Uterus (tissue), 4 donors: ENCODE results near the gene GSC2. TPM values are rescaled to one million over a fixed set of nuclear protein-coding genes. Genes with fewer than 3 reads are reported as not detected.

Experiments used
- DNase-seq, 2 donors: peaks; one replicate each; pipeline ENCODE4 v3.0.0-alpha.2; 2019 to 2020
- H3K27ac ChIP-seq, 2 donors: fragments of 200-600 bp; sonication (generic); 1 replicate in 1 of 2; 2 replicates in 1 of 2; pipeline ENCODE4 v1.5.1; 2016 to 2018
- H3K27me3 ChIP-seq, 2 donors: fragments of 200-600 bp; sonication (generic); one replicate each; pipeline ENCODE4 v1.5.1; 2018 to 2019; ENCODE audit warnings: control low read depth in 1 of 2
- H3K36me3 ChIP-seq, 2 donors: fragments of 200-600 bp; sonication (generic); one replicate each; pipeline ENCODE4 v1.5.1; 2019; ENCODE audit warnings: control low read depth in 1 of 2
- H3K4me1 ChIP-seq, 2 donors: fragments of 200-600 bp; sonication (generic); one replicate each; pipeline ENCODE4 v1.5.1; 2018 to 2019; ENCODE audit warnings: control low read depth in 1 of 2
- H3K4me3 ChIP-seq, 2 donors: fragments of 200-600 bp; sonication (generic); 1 replicate in 1 of 2; 2 replicates in 1 of 2; pipeline ENCODE4 v1.5.1; 2018 to 2019; ENCODE audit warnings: mild to moderate bottlenecking in 1 of 2
- H3K9me3 ChIP-seq, 2 donors: fragments of 200-600 bp; sonication (generic); one replicate each; pipeline ENCODE4 v1.5.1; 2019; ENCODE audit warnings: control low read depth in 1 of 2
- CTCF ChIP-seq, 4 experiments: fragments of 200-600 bp in 2 of 4; fragments of 450-650 bp in 2 of 4; sonication (generic) in 2 of 4; IDR thresholded peaks; one replicate each; pipeline ENCODE4 v1.5.1; 2016 to 2019; ENCODE audit warnings: antibody characterized with exemption in 4 of 4, mild to moderate bottlenecking in 2 of 4, moderate library complexity in 1 of 4
- POLR2A ChIP-seq, 2 donors: fragments of 450-650 bp; IDR thresholded peaks; one replicate each; pipeline ENCODE4 v1.6.1; 2016; ENCODE audit warnings: antibody characterized with exemption in 2 of 2, mild to moderate bottlenecking in 1 of 2, moderate library complexity in 1 of 2
- intact Hi-C: fragments of 100-400 bp; cut with DNase I; formaldehyde crosslinking; loops from one replicate; pipeline ENCODE4 v1.15.1; 2023; ENCODE audit warnings: low total_unique reads
- total RNA-seq, 4 donors: library from RNA; depleted of rRNA in 3 of 4; stranded (reverse); fragments of >200 nt in 3 of 4; gene quantifications; one replicate each; pipeline versions ENCODE4 v1.1.0 to v1.2.4, GENCODE V29; 2014 to 2023
- donor health status: DM: yes; HTN: yes; CAD: no.

Gene GSC2
- total RNA-seq, 4 donors from 2014 or later: not detected

- no peak overlapping the region for H3K4me3 ChIP-seq
- intact Hi-C loops: no loop called here
- H3K27ac ChIP-seq: no peak overlapping the region
- H3K27me3 ChIP-seq: no peaks in the 10 kb centered on the region
- no peaks in the 10 kb centered on the region for H3K4me1 ChIP-seq
- no peak for DNase-seq
- no peaks in the 10 kb centered on the region for H3K9me3 ChIP-seq
- TF ChIP-seq POLR2A (IDR thresholded peaks at IDR 0.05) (no peak), CTCF (IDR thresholded peaks at IDR 0.05) (no peak)
- no peaks in the 10 kb centered on the region for H3K36me3 ChIP-seq
Observed at GRCh38 chr22:19131685-19132015, 18.4 kb downstream of the GSC2 start.

DNA sequence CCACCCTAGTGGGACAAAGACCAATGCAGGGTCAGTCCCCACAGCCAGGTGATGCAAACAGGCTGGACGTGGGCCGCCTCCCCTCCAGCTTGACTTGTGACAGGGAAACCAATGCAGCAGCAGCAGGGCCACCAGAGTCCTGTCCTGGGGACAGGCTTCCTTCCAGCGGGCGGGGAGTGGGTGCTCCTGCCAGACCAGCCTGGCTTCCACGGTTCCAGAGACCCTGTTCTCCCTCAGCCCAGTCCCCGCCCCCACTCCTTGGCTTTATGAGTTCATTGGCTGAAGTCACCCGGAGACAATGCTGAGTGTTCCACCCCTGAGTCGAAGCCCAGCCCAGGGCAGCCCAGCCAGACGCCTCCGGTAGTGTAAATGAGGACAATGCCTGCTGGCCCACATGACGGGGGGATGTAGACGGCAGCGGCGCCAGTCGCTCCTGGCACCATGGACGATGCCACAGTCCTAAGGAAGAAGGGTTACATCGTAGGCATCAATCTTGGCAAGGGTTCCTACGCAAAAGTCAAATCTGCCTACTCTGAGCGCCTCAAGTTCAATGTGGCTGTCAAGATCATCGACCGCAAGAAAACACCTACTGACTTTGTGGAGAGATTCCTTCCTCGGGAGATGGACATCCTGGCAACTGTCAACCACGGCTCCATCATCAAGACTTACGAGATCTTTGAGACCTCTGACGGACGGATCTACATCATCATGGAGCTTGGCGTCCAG is 19.0 kb downstream of the GSC2 start, which contains the start of gene TSSK2:
TSSK2 (plus strand) TSS at position 350 of the 726 bp plus-strand sequence; CDS start at position 442, 92 bp downstream.
- H3K27me3 ChIP-seq: no peaks in the 10 kb centered on the region
- H3K4me1 ChIP-seq: no peaks in the 10 kb centered on the region
- TF ChIP-seq CTCF (IDR thresholded peaks at IDR 0.05): no peak
- no peak for TF ChIP-seq POLR2A (IDR thresholded peaks at IDR 0.05)
- intact Hi-C loops: no loop called here
- H3K27ac ChIP-seq: no peak within 1 kb of the TSS
- no peak within 1 kb of the TSS for H3K4me3 ChIP-seq
- no peak for DNase-seq
- H3K9me3 ChIP-seq: no peaks in the 10 kb centered on the region
- no peaks in the 10 kb centered on the region for H3K36me3 ChIP-seq

DNA sequence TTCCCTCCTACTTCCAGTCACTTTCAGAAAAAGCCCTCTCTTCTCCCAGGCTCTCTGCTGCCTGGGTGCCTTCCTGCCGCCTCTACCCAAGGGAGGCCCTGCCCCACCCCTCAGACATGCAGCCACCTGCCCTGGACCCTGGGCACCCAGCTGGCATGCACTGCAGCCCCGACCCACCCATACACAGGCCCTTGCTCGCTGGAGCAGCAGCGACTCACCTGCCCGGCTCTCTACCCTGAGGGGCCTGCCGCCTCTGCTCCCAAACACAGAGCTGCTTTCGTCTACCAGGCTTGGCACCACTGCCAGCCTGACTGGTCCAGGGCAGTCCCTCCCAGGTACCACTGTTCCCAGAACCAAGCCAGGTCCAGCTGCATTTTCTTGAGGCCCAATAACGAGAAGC is 20.2 kb downstream of the GSC2 start:
- Histone ChIP-seq H3K4me1 (no peaks in the 10 kb centered on the region), H3K27me3 (no peaks in the 10 kb centered on the region), H3K9me3 (no peaks in the 10 kb centered on the region), H3K4me3 (no peak overlapping the region), H3K27ac (no peak overlapping the region), H3K36me3 (no peaks in the 10 kb centered on the region)
- DNase-seq: no peak
- intact Hi-C loops: no loop called here
- TF ChIP-seq POLR2A (IDR thresholded peaks at IDR 0.05) (no peak), CTCF (IDR thresholded peaks at IDR 0.05) (no peak)

DNA sequence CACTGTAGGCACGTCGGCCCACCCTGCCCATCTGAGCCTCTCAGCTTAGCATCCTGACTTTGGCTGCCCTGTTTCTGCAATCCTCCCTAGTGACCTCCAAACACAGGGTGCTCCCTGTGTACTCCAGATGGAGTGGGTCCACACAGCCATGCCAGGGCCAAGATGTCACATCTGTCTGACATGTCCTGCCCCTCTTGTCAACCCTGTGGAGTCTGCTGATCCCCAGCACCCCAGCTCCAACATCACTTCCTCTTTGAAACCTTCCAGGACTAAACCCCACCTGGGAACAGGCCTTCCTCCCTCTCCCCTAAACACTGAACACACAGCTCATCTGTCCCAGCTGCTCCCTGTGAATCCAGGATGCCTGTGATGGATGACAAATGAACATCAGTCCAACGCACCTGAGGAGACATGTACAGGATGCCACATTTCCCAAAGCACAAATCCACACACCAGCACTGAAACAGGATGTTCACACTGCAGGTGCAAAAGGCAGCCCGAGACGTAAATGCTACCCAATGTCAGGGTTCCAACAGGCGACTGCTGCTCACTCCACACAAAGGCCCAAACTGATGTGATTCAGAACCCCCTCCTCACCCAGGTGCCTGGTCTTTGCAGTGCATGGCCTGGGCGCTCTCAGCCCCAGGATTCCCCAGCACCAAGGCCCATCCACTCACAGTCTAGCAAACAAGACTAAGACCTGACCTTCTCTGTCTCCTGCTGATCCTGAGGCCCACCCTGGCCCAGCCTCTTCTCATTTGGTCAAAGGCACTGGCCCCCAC is 21.0 kb downstream of the GSC2 start:
- TF ChIP-seq CTCF (IDR thresholded peaks at IDR 0.05) (no peak), POLR2A (IDR thresholded peaks at IDR 0.05) (no peak)
- DNase-seq: no peak
- H3K27ac ChIP-seq: no peak overlapping the region

GRCh38 chr22:19128009-19128401 is 22.1 kb downstream of the GSC2 start:
- no peak for DNase-seq
- Histone ChIP-seq H3K4me3 (no peak overlapping the region), H3K4me1 (no peaks in the 10 kb centered on the region), H3K27me3 (no peaks in the 10 kb centered on the region), H3K27ac (no peak overlapping the region), H3K36me3 (no peaks in the 10 kb centered on the region), H3K9me3 (no peaks in the 10 kb centered on the region)
- TF ChIP-seq CTCF (IDR thresholded peaks at IDR 0.05) (no peak), POLR2A (IDR thresholded peaks at IDR 0.05) (no peak)
- intact Hi-C loops: no loop called here

More for the DNA sequence above, 21.0 kb downstream of the GSC2 start:
- no peaks in the 10 kb centered on the region for H3K4me1 ChIP-seq
- H3K36me3 ChIP-seq: no peaks in the 10 kb centered on the region
- no peak overlapping the region for H3K4me3 ChIP-seq
- intact Hi-C loops: no loop called here
- H3K9me3 ChIP-seq: no peaks in the 10 kb centered on the region
- no peaks in the 10 kb centered on the region for H3K27me3 ChIP-seq
